Measurements from ENCODE around the gene MYLK. TPM values are rescaled to one million over a fixed set of nuclear protein-coding genes. Genes with fewer than 3 reads are reported as not detected.

MYLK gene
- total and polyA plus RNA-seq, 10 of the 15 experiments (the other 5 are each of a cell fraction or from before 2014, with no cell fraction given), result 0.04 to 1.6 (median 0.42) TPM; not detected in 1

DNA sequence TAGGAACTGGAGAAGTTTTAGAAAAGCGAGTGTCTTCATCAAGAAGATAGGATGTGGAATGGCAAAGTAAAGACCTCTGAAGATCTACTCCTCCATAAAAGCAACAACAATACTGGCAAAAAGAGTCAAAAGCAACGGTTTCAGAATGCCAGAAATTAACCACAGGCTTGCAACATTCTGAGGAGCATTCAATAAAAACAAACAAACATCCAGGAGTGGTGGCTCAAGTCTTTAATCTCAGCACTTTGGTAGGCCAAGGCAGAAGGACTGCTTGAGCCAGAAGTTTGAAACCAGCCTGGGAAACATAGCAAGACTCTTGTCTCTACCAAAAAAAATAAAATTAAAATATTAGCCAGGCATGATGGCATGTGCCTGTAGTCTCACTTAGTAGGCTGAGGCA, 156.1 kb downstream of the MYLK start:
- no peak for DNase-seq (ENCODE audit: low read depth, low spot score)
- ATAC-seq, result no peak
- FAIRE-seq, result no peak
- Histone ChIP-seq H3K27me3 (replicated peaks in 1 of 2; ENCODE audit: control insufficient read depth in 2 of 2, insufficient read depth in 2 of 2, low read length in 1 of 2) (no peaks in the 10 kb centered on the region; a peak in 1 of 4 replicates), H3K9me3 (replicated peaks; ENCODE audit: control insufficient read depth, insufficient read depth, low read length) (no peaks in the 10 kb centered on the region), H4K20me1 (ENCODE audit: control insufficient read depth, insufficient read depth) (no peaks in the 10 kb centered on the region), H3K36me3 (ENCODE audit: control insufficient read depth in 2 of 2, insufficient read depth in 2 of 2, low read length in 1 of 2) (no peaks in the 10 kb centered on the region), H3K4me1 (ENCODE audit: control insufficient read depth, insufficient read depth, low read length) (no peaks in the 10 kb centered on the region), H3K27ac (ENCODE audit: control insufficient read depth, insufficient read depth) (no peak overlapping the region), H3K79me2 (ENCODE audit: control insufficient read depth, insufficient read depth, low read length) (no peaks in the 10 kb centered on the region), H3K9ac (ENCODE audit: control insufficient read depth, insufficient read depth, low read length) (no peak overlapping the region), H2AFZ (ENCODE audit: control insufficient read depth, low read depth, low read length) (no peak overlapping the region), H3K4me3 (no peak overlapping the region), H3K4me2 (ENCODE audit: control insufficient read depth, insufficient read depth) (no peak overlapping the region)
- in situ Hi-C loops (cut with MboI) (no loop called here), intact Hi-C loops (cut with micrococcal nuclease; ENCODE audit: unreplicated experiment) (no loop called here)
- no peak for TF ChIP-seq CEBPB (IDR thresholded peaks at IDR 0.05; ENCODE audit: borderline replicate concordance in 1 of 2, low read depth in 2 of 2, low read length in 2 of 2)
- TF ChIP-seq SMARCA5 (IDR thresholded peaks at IDR 0.05), result no peak
- no peak for TF ChIP-seq TARDBP (IDR thresholded peaks at IDR 0.05; ENCODE audit: borderline replicate concordance)
- no peak for TF ChIP-seq IRF4 (IDR thresholded peaks at IDR 0.05; ENCODE audit: low read depth, low read length)
- no peak for TF ChIP-seq RFX5 (IDR thresholded peaks at IDR 0.05; ENCODE audit: low read depth, low read length)
- TF ChIP-seq, protein P1, sequence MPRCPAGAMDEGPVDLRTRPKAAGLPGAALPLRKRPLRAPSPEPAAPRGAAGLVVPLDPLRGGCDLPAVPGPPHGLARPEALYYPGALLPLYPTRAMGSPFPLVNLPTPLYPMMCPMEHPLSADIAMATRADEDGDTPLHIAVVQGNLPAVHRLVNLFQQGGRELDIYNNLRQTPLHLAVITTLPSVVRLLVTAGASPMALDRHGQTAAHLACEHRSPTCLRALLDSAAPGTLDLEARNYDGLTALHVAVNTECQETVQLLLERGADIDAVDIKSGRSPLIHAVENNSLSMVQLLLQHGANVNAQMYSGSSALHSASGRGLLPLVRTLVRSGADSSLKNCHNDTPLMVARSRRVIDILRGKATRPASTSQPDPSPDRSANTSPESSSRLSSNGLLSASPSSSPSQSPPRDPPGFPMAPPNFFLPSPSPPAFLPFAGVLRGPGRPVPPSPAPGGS (IDR thresholded peaks at IDR 0.05; ENCODE audit: borderline replicate concordance, insufficient read depth, low read depth, low read length, poor library complexity, severe bottlenecking), result no peak
- no peak for TF ChIP-seq HCFC1 (IDR thresholded peaks at IDR 0.05; ENCODE audit: low read length)
- no peak for TF ChIP-seq SMAD5 (IDR thresholded peaks at IDR 0.05; ENCODE audit: low read depth)
- TF ChIP-seq, protein P2, sequence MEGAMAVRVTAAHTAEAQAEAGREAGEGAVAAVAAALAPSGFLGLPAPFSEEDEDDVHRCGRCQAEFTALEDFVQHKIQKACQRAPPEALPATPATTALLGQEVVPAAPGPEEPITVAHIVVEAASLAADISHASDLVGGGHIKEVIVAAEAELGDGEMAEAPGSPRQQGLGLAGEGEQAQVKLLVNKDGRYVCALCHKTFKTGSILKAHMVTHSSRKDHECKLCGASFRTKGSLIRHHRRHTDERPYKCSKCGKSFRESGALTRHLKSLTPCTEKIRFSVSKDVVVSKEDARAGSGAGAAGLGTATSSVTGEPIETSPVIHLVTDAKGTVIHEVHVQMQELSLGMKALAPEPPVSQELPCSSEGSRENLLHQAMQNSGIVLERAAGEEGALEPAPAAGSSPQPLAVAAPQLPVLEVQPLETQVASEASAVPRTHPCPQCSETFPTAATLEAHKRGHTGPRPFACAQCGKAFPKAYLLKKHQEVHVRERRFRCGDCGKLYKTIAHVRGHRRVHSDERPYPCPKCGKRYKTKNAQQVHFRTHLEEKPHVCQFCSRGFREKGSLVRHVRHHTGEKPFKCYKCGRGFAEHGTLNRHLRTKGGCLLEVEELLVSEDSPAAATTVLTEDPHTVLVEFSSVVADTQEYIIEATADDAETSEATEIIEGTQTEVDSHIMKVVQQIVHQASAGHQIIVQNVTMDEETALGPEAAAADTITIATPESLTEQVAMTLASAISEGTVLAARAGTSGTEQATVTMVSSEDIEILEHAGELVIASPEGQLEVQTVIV (IDR thresholded peaks at IDR 0.05; ENCODE audit: borderline replicate concordance, partially characterized antibody), result no peak
- no peak for TF ChIP-seq CHD1 (IDR thresholded peaks at IDR 0.05; ENCODE audit: low read depth, low read length)
- no peak for TF ChIP-seq HDGF (IDR thresholded peaks at IDR 0.05)
- TF ChIP-seq SMC3 (IDR thresholded peaks at IDR 0.05; ENCODE audit: borderline replicate concordance, low read length), result no peak
- no peak for TF ChIP-seq SRF (IDR thresholded peaks at IDR 0.05; ENCODE audit: low read depth in 2 of 2, low read length in 2 of 2)
- BruUV-seq (replicated peaks), result no TSS peak
- ChIA-PET POLR2A (no interaction called here), CTCF (interaction anchor here (1.1 to 2.6 kb wide), 3 partner anchors 51 to 86 kb away, joined by 3 to 14 read pairs (median 3); no protein-coding TSS in a partner anchor), RAD21 (ENCODE audit: unreplicated experiment) (no interaction called here), SMC1A (ENCODE audit: uncharacterized antibody, unreplicated experiment) (no interaction called here)
- WGBS (ENCODE audit: insufficient coverage, insufficient replicate concordance, low lambda C conversion rate, missing lambda C conversion rate), result 3% methylated on average over 2 of the region's 2 CpGs
